ENCODE data around the gene VAV2. TPM values are rescaled to one million over a fixed set of nuclear protein-coding genes. Genes with fewer than 3 reads are reported as not detected.
A peak's percentile ranks its signal among the peaks of the same experiment; 100 is the strongest.
"Not testable (repeated sequence)": the region's sequence is repeated elsewhere in the genome, so short reads cannot be mapped to it uniquely, and the experiment has no call there.

VAV2 gene
- total RNA-seq, 2 experiments from 2014 or later, result 4.7 to 6.4 TPM

DNA sequence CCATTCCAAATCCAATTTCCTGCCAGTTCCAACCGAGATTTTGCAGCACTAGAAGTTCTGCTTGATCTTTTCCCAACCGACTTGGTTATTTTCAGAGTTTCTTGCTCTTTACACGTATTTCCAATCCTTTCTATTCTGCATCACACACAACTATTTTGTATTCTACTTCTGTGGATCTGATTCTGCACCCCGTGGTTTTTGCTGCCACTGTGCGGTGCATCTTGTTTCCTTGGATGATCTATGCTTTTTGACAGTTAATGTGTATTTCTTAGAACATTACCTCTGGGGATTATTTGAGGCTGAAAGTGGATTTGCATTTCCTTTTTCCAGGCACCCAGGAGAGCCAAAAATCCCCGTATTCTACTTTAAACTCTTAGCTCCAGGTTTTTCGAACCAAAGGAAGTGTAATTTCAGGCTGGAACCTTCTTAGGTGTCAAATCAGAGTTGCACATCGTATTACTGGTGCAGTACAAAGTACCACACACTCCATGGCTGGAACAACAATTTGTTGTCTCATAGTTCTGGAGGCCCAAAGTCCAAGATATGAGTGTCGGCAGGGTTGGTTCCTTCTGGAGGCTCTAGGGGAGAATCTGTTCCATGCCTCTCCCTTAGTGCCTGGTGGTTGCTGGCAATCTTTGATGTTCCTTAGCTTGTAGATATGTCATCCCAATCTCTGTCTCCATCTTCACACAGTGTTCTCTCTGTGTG is 239.2 kb downstream of the VAV2 start:
- Mint-ChIP-seq H3K4me3 (peak overlapping the region; percentile 23), H3K4me1 (peaks cover 6% of the 10 kb centered on the region), H3K27ac (no peak overlapping the region), H3K36me3 (no peaks in the 10 kb centered on the region), H3K9me3 (no peaks in the 10 kb centered on the region), H3K27me3 (peaks cover 40% of the 10 kb centered on the region)
- ATAC-seq (ENCODE audit: low read depth) (no peak), DNase-seq (no peak)
- POLR2A ChIA-PET, result no interaction called here

DNA sequence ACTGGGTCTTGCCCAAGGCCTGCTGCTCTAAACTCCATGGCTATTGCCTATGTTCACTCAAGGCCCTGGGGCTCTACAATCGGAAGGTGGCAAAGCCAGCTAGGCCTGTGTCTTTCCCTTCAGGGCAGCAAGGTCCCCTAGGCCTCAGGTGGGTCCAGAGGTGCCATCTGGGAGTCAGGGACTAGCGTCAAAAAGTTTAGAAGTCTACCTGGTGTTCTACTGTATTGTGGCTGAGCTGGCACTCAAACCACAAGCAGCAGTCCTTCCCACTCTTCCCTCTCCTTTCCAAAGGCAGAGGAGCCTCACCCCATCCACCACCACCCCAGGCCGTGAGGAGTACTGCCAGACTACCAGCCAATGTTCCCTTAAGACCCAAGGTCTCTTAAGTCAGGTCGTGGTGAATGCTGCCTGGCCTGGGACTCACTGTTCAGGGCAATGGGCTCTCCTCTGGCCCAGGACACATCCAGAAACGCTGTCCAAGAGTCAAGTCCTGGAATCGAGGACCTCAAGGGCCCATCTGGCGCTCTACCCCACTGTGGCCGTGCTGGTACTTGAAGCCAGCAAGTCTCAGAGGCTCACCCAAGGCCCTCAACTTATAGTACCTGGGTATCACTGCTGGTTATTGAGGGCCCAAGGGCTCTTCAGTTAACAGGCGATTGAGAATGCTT is 241.0 kb downstream of the VAV2 start:
- no peak overlapping the region for H3K27ac Mint-ChIP-seq
- H3K4me3 Mint-ChIP-seq, result no peak overlapping the region
- POLR2A ChIA-PET, result no interaction called here
- H3K4me1 Mint-ChIP-seq, result peaks cover 6% of the 10 kb centered on the region
- H3K9me3 Mint-ChIP-seq, result no peaks in the 10 kb centered on the region
- H3K36me3 Mint-ChIP-seq, result no peaks in the 10 kb centered on the region
- H3K27me3 Mint-ChIP-seq, result peaks cover 52% of the 10 kb centered on the region
- no peak for ATAC-seq (ENCODE audit: low read depth)
- DNase-seq, result peak; percentile 9

DNA sequence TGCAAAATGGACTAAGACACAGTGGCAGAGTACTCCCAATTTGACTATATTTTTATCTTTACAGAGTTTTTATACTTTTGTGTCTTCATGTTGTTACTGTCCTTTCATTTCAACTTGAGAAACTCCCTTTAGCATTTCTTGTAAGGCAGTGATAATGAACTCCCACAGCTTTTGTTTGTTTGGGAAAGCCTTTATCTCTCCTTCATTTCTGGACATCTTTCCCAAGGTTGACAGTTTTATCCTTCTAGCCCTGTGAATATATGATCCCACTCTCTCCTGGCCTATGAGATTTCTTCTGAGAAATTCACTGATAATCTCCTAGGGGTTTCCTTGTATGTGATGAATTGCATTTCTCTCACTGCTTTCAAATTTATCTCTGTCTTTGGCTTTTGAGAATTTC is 244.8 kb downstream of the VAV2 start:
- no peak for ATAC-seq (ENCODE audit: low read depth)
- POLR2A ChIA-PET, result no interaction called here
- H3K27me3 Mint-ChIP-seq, result peaks cover 37% of the 10 kb centered on the region

DNA sequence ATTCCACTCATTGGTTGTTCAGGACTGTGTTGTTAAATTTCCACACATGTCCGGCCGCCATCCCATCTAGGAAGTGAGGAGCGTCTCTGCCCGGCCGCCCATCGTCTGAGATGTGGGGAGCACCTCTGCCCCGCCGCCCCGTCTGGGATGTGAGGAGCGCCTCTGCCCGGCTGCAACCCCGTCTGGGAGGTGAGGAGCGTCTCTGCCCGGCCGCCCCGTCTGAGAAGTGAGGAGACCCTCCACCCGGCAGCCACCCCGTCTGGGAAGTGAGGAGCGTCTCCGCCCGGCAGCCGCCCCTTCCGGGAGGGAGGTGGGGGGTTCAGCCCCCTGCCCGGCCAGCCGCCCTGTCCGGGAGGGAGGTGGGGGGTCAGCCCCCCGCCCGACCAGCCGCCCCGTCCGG is 247.6 kb downstream of the VAV2 start:
- DNase-seq, H3K27ac Mint-ChIP-seq, POLR2A ChIA-PET: not testable (repeated sequence)

More for the DNA sequence above, 244.8 kb downstream of the VAV2 start:
- Mint-ChIP-seq H3K27ac (no peak overlapping the region), H3K4me3 (no peak overlapping the region), H3K36me3 (no peaks in the 10 kb centered on the region), H3K4me1 (peaks cover 2% of the 10 kb centered on the region), H3K9me3 (no peaks in the 10 kb centered on the region)
- DNase-seq, result no peak

DNA sequence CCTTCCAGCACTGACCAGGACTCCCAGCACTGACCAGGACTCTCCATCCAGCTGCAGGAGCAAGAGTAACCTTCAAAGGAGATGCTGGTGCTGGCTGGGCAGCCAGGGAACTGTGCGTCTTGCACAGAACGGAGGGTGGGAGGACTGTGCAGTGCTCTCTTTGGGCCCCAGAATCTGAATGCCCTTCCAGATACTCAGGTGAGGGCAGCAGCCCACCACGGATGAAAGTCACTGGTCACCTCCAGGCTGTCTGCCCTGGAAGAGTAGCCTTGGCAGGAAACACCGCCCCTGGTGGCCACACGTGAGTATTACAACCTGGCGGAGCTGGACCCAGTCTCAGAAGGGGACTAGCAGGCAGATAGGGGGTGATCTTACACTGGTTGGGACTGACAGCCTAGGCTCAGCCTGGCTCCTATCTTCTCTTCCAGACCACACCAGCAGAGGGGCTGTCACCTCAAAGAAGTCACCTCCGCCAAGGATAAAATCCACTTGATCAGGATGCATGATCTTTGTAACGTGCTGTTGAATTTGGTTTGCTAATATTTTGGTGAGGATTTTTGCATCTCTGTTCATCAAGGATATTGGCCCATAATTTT is 249.2 kb downstream of the VAV2 start:
- Mint-ChIP-seq H3K4me3 (no peak overlapping the region), H3K36me3 (no peaks in the 10 kb centered on the region), H3K9me3 (no peaks in the 10 kb centered on the region), H3K27me3 (peaks cover 18% of the 10 kb centered on the region), H3K4me1 (no peaks in the 10 kb centered on the region), H3K27ac (no peak overlapping the region)
- ATAC-seq (ENCODE audit: low read depth) (peak; percentile 74), DNase-seq (peak; percentile 83)
- POLR2A ChIA-PET, result no interaction called here

More for the DNA sequence above, 247.6 kb downstream of the VAV2 start:
- H3K36me3 Mint-ChIP-seq; H3K4me3 Mint-ChIP-seq; H3K9me3 Mint-ChIP-seq; H3K4me1 Mint-ChIP-seq; ATAC-seq (ENCODE audit: low read depth): not testable (repeated sequence)
- H3K27me3 Mint-ChIP-seq, result peaks cover 31% of the 10 kb centered on the region

DNA sequence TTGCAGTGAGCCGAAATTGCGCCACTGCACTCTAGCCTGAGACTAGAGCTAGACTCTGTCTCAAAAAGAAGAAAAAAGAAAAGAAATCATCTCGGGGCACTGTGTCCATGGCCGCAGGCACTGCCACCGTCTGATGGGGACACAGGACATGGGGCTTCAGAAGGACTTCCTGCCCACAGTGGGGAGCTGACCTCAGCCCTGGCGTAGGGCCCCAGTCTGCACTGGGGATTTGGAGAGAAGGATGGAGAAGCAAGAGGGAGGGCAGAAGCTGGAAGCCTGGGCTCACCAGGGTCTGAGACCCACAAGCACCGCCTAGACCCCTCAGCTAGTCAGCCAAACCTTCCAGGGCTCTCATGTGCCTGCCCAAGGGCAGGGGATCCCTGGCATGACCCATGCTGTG is 249.9 kb downstream of the VAV2 start:
- H3K4me3 Mint-ChIP-seq, result no peak overlapping the region
- H3K4me1 Mint-ChIP-seq, result no peaks in the 10 kb centered on the region
- no peaks in the 10 kb centered on the region for H3K9me3 Mint-ChIP-seq
- peaks cover 12% of the 10 kb centered on the region for H3K27me3 Mint-ChIP-seq
- POLR2A ChIA-PET, result no interaction called here
- ATAC-seq (ENCODE audit: low read depth), result no peak
- H3K36me3 Mint-ChIP-seq, result no peaks in the 10 kb centered on the region
- no peak for DNase-seq
- H3K27ac Mint-ChIP-seq, result no peak overlapping the region

DNA sequence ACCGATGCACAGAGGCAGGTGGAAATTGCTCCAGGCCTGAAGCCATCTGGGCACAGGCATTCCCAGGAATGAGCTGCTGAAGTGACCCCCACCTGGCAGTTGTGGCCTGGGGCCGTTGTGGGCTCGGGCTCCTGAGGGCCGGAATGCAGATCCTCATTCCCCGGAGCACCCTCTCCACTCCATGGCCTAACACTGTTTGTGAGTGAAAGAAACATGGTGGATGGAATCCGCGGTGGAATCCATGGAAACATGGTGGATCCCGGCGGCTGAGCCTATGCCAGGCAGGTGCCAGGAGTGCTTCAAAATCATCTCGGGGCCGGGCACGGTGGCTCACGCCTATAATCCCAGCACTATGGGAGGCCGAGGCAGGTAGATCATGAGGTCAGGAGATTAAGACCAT is 250.4 kb downstream of the VAV2 start:
- no peak overlapping the region for H3K27ac Mint-ChIP-seq

DNA sequence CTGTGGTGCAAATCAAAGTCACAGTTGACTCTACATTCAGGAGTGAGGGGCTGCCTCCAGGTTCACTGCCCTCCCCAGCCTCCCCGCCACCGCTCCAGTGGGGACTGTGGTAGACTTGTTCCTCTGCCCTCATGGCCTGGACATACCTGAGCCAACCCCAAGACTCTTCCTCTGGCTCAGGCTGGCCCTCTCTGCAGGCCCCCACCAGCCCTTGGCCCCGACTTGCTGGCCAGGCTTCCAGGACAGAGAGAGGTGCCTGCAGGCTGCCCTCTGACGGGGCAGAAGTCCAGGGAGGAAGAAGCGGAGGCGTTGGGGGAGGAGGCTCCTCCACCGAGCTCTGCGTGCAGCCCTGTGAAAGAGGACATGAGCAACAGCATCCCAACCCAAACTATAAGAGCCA is 251.2 kb downstream of the VAV2 start:
- no peak overlapping the region for H3K27ac Mint-ChIP-seq
- POLR2A ChIA-PET, result no interaction called here
- H3K27me3 Mint-ChIP-seq, result peaks cover 6% of the 10 kb centered on the region
- DNase-seq, result no peak
- no peak overlapping the region for H3K4me3 Mint-ChIP-seq
- H3K9me3 Mint-ChIP-seq, result no peaks in the 10 kb centered on the region
- H3K4me1 Mint-ChIP-seq, result no peaks in the 10 kb centered on the region
- ATAC-seq (ENCODE audit: low read depth), result no peak
- no peaks in the 10 kb centered on the region for H3K36me3 Mint-ChIP-seq

More for the DNA sequence above, 250.4 kb downstream of the VAV2 start:
- H3K36me3 Mint-ChIP-seq, result no peaks in the 10 kb centered on the region
- no peak for ATAC-seq (ENCODE audit: low read depth)
- no peaks in the 10 kb centered on the region for H3K9me3 Mint-ChIP-seq
- no peak overlapping the region for H3K4me3 Mint-ChIP-seq
- no peaks in the 10 kb centered on the region for H3K4me1 Mint-ChIP-seq
- H3K27me3 Mint-ChIP-seq, result peaks cover 9% of the 10 kb centered on the region
- no peak for DNase-seq
- POLR2A ChIA-PET, result no interaction called here

DNA sequence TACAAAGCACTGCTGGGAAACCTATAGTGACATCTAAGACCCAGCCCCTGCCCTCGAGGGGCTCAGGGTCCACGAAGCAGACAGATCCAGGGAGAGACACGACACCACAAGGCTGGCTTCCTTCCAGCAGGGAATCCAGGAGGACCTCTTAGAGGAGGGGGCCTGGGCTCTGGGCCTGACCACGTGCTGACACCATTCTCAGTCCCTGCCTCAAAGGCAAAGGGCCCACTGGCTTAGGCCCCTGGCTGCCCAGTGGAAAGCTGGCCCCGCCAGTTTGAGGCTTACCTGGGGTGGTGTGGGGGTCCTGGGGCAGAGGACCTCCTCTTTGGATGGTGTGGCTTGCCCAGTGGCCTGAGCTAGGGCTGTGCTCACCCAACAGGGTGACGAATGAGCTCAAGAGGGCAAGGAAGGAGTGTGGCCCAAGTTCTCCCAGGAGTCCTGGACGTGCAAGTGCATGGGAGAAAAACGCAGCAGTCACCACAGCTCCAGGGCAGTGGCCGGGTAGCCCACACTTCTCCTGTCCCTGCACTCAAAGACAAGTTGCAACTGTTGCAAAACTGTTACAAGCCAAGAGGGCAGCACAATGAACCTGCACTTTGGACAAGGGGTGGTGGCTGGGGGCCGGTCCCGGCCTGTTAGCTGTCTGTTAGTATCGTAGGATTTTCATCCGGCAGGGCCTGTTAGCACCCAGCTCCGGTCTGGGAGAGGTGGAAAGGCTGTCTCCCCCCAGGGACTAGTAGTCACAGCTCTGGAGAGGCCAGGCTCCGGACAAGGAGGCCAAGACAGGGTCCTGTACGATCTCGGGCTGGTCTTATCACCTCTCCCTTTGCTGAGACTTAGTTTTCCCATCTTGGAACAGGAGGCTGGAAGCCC is 252.5 kb downstream of the VAV2 start:
- DNase-seq, result no peak
- no peak for ATAC-seq (ENCODE audit: low read depth)
- Mint-ChIP-seq H3K4me3 (no peak overlapping the region), H3K36me3 (no peaks in the 10 kb centered on the region), H3K27ac (no peak overlapping the region), H3K9me3 (no peaks in the 10 kb centered on the region), H3K27me3 (peaks cover 6% of the 10 kb centered on the region), H3K4me1 (no peaks in the 10 kb centered on the region)
- POLR2A ChIA-PET, result no interaction called here

DNA sequence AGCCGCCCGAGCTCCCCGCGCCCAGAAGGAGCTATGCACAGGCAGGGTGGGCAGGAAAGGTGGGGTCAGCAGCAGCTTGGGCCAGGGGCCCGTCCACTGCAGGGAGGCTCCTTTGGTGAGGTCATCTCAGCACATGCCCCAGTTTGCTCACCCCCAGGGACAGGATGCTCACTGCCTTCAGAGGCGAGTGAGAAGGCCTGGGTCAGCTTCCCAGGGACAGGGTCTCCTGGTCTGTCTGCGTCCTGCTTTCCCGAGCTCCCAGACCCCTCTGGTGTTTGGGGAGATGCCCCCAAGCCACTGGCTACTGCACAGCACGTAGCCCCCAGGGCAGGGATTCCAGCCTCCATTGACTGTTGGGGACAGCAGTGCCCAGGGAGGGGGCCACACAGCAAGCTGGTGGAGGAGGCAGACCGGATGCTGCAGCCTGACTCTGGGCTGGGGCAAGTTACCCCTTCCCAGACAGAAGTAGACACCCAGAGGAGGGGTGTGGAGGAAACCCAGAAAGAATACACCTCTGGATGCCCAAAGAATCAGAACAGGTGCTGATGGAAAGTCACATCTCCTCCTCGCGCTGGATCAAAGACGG is 253.4 kb downstream of the VAV2 start:
- DNase-seq, result no peak
- H3K27ac Mint-ChIP-seq, result no peak overlapping the region
- ATAC-seq (ENCODE audit: low read depth), result no peak
- H3K27me3 Mint-ChIP-seq, result peaks cover 2% of the 10 kb centered on the region
- H3K36me3 Mint-ChIP-seq, result no peaks in the 10 kb centered on the region
- POLR2A ChIA-PET, result no interaction called here
- H3K4me1 Mint-ChIP-seq, result no peaks in the 10 kb centered on the region
- H3K9me3 Mint-ChIP-seq, result no peaks in the 10 kb centered on the region
- peak overlapping the region; percentile 48 for H3K4me3 Mint-ChIP-seq

DNA sequence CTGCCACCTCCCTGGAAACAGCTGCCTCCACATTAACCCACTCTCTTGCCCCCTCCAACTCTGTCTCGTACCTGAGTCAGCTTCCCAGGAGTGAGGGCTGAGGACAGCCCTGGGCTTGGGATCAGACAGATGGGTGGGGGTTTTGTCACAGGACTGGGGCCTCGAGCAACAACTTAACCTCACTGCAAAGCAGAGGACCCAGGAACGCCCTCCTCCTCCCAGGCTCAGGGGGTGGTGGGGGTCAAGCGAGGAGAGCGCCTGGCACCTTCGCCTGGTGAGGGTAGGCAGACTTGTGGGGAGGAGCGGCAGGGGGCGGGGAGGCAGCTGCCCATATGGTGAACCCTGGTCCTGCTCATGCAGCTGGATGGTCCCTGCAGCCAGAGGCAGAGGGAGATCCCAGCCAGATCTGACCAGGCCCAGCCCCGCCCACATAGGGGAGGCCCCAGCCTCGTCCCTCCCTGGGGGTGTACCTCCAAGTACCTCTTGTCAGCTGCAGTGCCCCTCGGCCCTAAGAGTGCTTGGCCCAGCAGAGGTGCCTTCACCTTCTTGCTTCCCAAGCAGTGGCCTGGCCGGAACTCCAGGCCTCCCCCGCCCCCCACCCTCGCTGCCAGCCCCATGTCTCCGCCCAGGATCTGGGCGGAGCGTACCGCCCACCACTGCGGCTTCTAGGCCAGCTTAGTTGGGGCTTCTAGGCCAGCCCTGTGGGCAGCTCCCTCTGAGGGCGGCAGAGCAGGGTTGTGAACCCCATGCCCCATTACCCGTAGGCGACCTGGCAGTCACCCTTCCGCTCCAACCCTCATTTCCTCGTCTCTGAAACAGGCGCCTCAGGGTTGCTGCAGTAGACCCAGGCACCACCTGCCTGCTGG is 254.1 kb downstream of the VAV2 start, which contains the start of gene SARDH:
Gene SARDH (minus strand): TSS at position 579 of the 866 bp plus-strand sequence. CDS start 4,179 bp downstream, outside the sequence.
- Mint-ChIP-seq H3K4me3 (peak within 1 kb of the TSS; percentile 48), H3K27me3 (no peaks in the 10 kb centered on the region), H3K36me3 (no peaks in the 10 kb centered on the region), H3K27ac (no peak within 1 kb of the TSS), H3K9me3 (no peaks in the 10 kb centered on the region), H3K4me1 (no peaks in the 10 kb centered on the region)
- POLR2A ChIA-PET, result interaction anchor here (0.6 kb wide), 1 partner anchor 427 kb away, joined by 3 read pairs; no protein-coding TSS in a partner anchor
- peak; percentile 67 for ATAC-seq (ENCODE audit: low read depth)
- peak; percentile 59 for DNase-seq

DNA sequence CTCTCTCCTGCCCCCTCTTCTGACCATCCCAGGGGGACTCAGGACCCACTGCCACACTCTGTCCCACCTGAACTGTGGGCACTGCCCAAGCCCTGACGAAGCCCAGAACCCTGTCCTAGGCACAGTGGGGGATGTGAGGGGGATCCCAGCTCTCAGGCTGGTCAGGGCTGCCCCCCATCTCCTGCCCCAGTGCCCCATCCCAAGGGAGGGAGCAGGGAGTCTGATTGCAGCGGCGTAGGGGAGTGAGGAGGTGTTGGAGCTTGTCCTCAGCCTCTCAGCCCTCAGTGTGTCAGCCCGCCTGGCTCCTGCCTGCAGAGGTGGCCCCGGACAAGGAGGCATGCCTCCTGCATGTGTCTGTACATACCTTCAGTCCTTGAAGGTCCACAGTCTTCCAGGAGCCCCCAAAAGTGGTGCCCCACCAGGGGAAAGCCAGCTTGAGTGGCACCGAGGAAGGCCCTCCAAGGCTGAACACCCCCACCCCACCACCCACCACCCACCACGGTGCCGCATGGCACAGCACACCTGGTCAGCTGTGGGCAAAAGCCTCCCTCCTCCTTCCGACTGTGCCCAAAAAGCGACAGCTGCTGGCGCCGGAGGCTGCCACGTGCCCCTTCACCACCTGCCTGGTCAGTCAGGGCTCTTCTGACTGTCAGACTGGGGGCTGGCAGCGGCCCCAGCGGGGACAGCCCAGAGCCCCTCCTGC is 254.9 kb downstream of the VAV2 start:
- Mint-ChIP-seq H3K4me3 (no peak overlapping the region), H3K4me1 (no peaks in the 10 kb centered on the region), H3K9me3 (no peaks in the 10 kb centered on the region), H3K27me3 (no peaks in the 10 kb centered on the region), H3K36me3 (no peaks in the 10 kb centered on the region), H3K27ac (no peak overlapping the region)
- POLR2A ChIA-PET, result interaction anchor here (0.6 kb wide), 1 partner anchor 428 kb away, joined by 3 read pairs; no protein-coding TSS in a partner anchor
- ATAC-seq (ENCODE audit: low read depth) (no peak), DNase-seq (peak; percentile 31)

All from activated naive CD8-positive, alpha-beta T cell treated with anti-CD3 and anti-CD28 coated beads, Interleukin-2, amount 10 ng/mL, durations not matched to agents 7 days and 5 days (primary cell).